HL-60/S4 treated with retinoic acid at 250 ng/mL for 4 days and 3 days (cell line): ENCODE results near the gene CENPQ.

Experiments
- in situ Hi-C: fragments of 300-500 bp; cut with MboI; formaldehyde crosslinking; loops from 2 replicates; pipeline ENCODE4 v1.7.0; 2022; ENCODE audit warnings: low sequenced_read_pairs

The CENPQ gene

GRCh38 chr6:49540614-49541013, 77.4 kb downstream of the CENPQ start:
- in situ Hi-C loops = no loop called here

DNA sequence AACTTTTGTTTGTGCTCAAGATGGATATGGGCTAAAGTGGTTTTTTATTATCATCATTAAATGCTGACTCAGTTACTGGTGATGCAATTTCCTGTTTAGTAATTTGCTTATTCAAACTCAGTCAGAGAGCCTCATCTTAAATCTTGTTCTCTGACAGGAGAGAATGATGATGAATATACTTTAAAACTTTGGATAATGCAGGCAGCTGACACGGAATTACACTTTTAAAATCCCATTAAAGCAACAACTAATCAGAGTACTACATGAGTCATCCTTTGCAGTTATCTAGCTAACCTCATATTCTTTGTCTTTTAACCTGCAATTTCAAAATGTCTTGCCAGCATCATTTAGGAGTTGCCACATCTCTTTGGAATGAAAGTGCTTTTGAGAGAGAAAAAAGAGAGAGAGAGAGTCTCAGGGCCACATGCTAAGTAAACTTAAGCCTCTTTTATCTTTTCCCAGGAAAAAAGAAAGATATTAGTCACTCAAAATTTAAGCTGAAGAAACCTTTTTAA, 78.1 kb downstream of the CENPQ start:
- in situ Hi-C loops = no loop called here

GRCh38 chr6:49541936-49542335, 78.8 kb downstream of the CENPQ start:
- in situ Hi-C loops = no loop called here
